Esophagus muscularis mucosa (tissue), 4 donors: ENCODE results near the gene DCHS1. TPM values are rescaled to one million over a fixed set of nuclear protein-coding genes. Genes with fewer than 3 reads are reported as not detected.

Source experiments
- DNase-seq: peaks from one replicate; pipeline ENCODE4 v3.0.0-alpha.2; 2017; ENCODE audit errors: extremely low spot score
- H3K27ac ChIP-seq, 4 donors: fragments of 200-600 bp; sonication (generic); replicated peaks in 1 of 4; 1 replicate in 3 of 4; 2 replicates in 1 of 4; pipeline ENCODE4 v1.5.1; 2016 to 2019; ENCODE audit warnings: mild to moderate bottlenecking in 1 of 4
- H3K27me3 ChIP-seq, 4 donors: fragments of 200-600 bp; sonication (generic); one replicate each; pipeline versions ENCODE4 v1.5.1 to v1.6.0; 2016 to 2019
- H3K36me3 ChIP-seq, 4 donors: fragments of 200-600 bp; sonication (generic); one replicate each; pipeline ENCODE4 v1.5.1; 2016 to 2019
- H3K4me1 ChIP-seq, 4 donors: fragments of 200-600 bp; sonication (generic); one replicate each; pipeline ENCODE4 v1.5.1; 2016 to 2019
- H3K4me3 ChIP-seq, 4 donors: fragments of 200-600 bp; sonication (generic); 1 replicate in 2 of 4; 2 replicates in 2 of 4; pipeline ENCODE4 v1.5.1; 2016 to 2019; ENCODE audit warnings: mild to moderate bottlenecking in 4 of 4, moderate library complexity in 1 of 4
- H3K9me3 ChIP-seq, 4 donors: fragments of 200-600 bp; sonication (generic); 1 replicate in 3 of 4; 2 replicates in 1 of 4; pipeline ENCODE4 v1.5.1; 2016 to 2019
- EP300 ChIP-seq: sonication (generic); formaldehyde crosslinking; IDR thresholded peaks from one replicate; pipeline ENCODE4 v1.6.1; 2017; ENCODE audit warnings: antibody characterized with exemption
- POLR2A ChIP-seq: fragments of 450-650 bp; IDR thresholded peaks from one replicate; pipeline ENCODE4 v1.6.1; 2017; ENCODE audit warnings: antibody characterized with exemption, moderate library complexity, mild to moderate bottlenecking, low read depth
- POLR2AphosphoS5 ChIP-seq, 2 donors: sonication (generic); formaldehyde crosslinking; IDR thresholded peaks; one replicate each; pipeline ENCODE4 v1.6.1; 2017; ENCODE audit warnings: antibody characterized with exemption in 2 of 2
- WGBS: methylation state at CpG from one replicate; pipeline ENCODE4 v1.1.5; 2018; 5-methylcytosine and 5-hydroxymethylcytosine counted together
- intact Hi-C: fragments of 100-400 bp; cut with DNase I; formaldehyde crosslinking; loops from one replicate; pipeline ENCODE4 v1.15.1; 2023
- total RNA-seq, 4 donors: library from RNA; depleted of rRNA; stranded (reverse); fragments of >200 nt; gene quantifications; one replicate each; pipeline versions ENCODE4 v1.1.0 to v1.2.1, GENCODE V29; 2016
- TF ChIP-seq, protein P1 (sequence below), 3 experiments: fragments of 200-600 bp in 2 of 3; fragments of 450-650 bp in 1 of 3; sonication (generic) in 2 of 3; IDR thresholded peaks; one replicate each; pipeline ENCODE4 v1.5.1; 2017 to 2019; ENCODE audit warnings: antibody characterized with exemption in 3 of 3, mild to moderate bottlenecking in 2 of 3, moderate library complexity in 1 of 3

Gene DCHS1
- total RNA-seq, 4 donors from 2014 or later, result 27.0 to 60.9 (median 34.0) TPM

DNA sequence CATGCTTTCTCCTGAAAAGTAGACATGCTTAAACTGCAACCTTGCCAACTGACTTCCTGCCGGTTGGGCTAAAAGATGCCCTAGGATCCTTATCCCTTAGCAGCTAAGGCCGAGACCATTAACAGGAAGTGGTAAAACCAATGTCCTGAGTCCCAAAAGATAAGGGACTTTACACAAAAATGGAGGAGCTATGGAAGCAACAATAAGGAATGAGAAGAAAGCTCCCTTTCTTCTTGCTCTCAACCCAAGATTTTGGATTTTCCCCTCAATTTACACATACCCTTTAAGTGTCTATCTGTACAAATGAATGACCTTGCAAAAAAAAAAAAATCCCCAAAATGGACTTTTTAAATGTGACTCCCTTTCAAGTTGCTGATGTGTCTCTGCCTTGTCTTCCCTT is 16.4 kb upstream of the DCHS1 start:
- DNase-seq, result no peak
- no peak overlapping the region for H3K27ac ChIP-seq
- intact Hi-C loops, result no loop called here
- no peaks in the 10 kb centered on the region for H3K27me3 ChIP-seq
- H3K36me3 ChIP-seq, result no peaks in the 10 kb centered on the region
- H3K9me3 ChIP-seq, result no peaks in the 10 kb centered on the region
- TF ChIP-seq POLR2AphosphoS5 (IDR thresholded peaks at IDR 0.05), result no peak
- TF ChIP-seq EP300, result no peak
- TF ChIP-seq, protein P1, sequence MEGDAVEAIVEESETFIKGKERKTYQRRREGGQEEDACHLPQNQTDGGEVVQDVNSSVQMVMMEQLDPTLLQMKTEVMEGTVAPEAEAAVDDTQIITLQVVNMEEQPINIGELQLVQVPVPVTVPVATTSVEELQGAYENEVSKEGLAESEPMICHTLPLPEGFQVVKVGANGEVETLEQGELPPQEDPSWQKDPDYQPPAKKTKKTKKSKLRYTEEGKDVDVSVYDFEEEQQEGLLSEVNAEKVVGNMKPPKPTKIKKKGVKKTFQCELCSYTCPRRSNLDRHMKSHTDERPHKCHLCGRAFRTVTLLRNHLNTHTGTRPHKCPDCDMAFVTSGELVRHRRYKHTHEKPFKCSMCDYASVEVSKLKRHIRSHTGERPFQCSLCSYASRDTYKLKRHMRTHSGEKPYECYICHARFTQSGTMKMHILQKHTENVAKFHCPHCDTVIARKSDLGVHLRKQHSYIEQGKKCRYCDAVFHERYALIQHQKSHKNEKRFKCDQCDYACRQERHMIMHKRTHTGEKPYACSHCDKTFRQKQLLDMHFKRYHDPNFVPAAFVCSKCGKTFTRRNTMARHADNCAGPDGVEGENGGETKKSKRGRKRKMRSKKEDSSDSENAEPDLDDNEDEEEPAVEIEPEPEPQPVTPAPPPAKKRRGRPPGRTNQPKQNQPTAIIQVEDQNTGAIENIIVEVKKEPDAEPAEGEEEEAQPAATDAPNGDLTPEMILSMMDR (IDR thresholded peaks at IDR 0.05), result no peak
- TF ChIP-seq POLR2A, result no peak
- WGBS, result 72% methylated on average over 2 of the region's 2 CpGs
- H3K4me1 ChIP-seq, result peaks cover 0 to 4% (median 0%) of the 10 kb centered on the region in 4 donors
- no peak overlapping the region for H3K4me3 ChIP-seq

GRCh38 chr11:6670202-6670830 is 14.7 kb upstream of the DCHS1 start:
- DNase-seq, result no peak
- Histone ChIP-seq H3K36me3 (no peaks in the 10 kb centered on the region), H3K9me3 (no peaks in the 10 kb centered on the region), H3K4me3 (no peak overlapping the region), H3K4me1 (peaks cover 0 to 4% (median 0%) of the 10 kb centered on the region in 4 donors), H3K27me3 (no peaks in the 10 kb centered on the region), H3K27ac (no peak overlapping the region)
- intact Hi-C loops, result no loop called here
- TF ChIP-seq EP300 (no peak), POLR2A (no peak), POLR2AphosphoS5 (IDR thresholded peaks at IDR 0.05) (no peak)
- TF ChIP-seq, protein P1 (IDR thresholded peaks at IDR 0.05), result no peak
- 83% methylated on average over 6 of the region's 6 CpGs for WGBS

GRCh38 chr11:6667733-6668374 is 12.2 kb upstream of the DCHS1 start:
- DNase-seq, result no peak
- H3K4me1 ChIP-seq, result peaks cover 0 to 10% (median 0%) of the 10 kb centered on the region in 4 donors
- TF ChIP-seq, protein P1 (IDR thresholded peaks at IDR 0.05), result peak; percentile 43 to 62 (median 44)
- TF ChIP-seq EP300 (no peak), POLR2AphosphoS5 (IDR thresholded peaks at IDR 0.05) (no peak), POLR2A (no peak)
- 76% methylated on average over 3 of the region's 3 CpGs for WGBS
- no peaks in the 10 kb centered on the region for H3K27me3 ChIP-seq
- H3K4me3 ChIP-seq, result no peak overlapping the region
- H3K9me3 ChIP-seq, result no peaks in the 10 kb centered on the region
- H3K36me3 ChIP-seq, result no peaks in the 10 kb centered on the region
- H3K27ac ChIP-seq, result no peak overlapping the region
- intact Hi-C loops, result no loop called here

- H3K9me3 ChIP-seq, result no peaks in the 10 kb centered on the region
- no peak for DNase-seq
- H3K27ac ChIP-seq, result no peak overlapping the region
- H3K4me1 ChIP-seq, result peaks cover 0 to 10% (median 0%) of the 10 kb centered on the region in 4 donors
- no peaks in the 10 kb centered on the region for H3K36me3 ChIP-seq
- 94% methylated on average over 4 of the region's 4 CpGs for WGBS
- no peak for TF ChIP-seq POLR2A
- H3K27me3 ChIP-seq, result no peaks in the 10 kb centered on the region
- no peak overlapping the region for H3K4me3 ChIP-seq
- intact Hi-C loops, result no loop called here
These were observed 10.9 kb upstream of the DCHS1 start for GRCh38 chr11:6666302-6667183.

GRCh38 chr11:6664551-6664950 is 8.9 kb upstream of the DCHS1 start:
- Histone ChIP-seq H3K27me3 (no peaks in the 10 kb centered on the region), H3K4me3 (no peak overlapping the region), H3K9me3 (no peaks in the 10 kb centered on the region), H3K4me1 (peaks cover 0 to 10% (median 0%) of the 10 kb centered on the region in 4 donors), H3K36me3 (no peaks in the 10 kb centered on the region), H3K27ac (no peak overlapping the region)
- TF ChIP-seq POLR2A (no peak), POLR2AphosphoS5 (IDR thresholded peaks at IDR 0.05) (no peak), EP300 (no peak)
- TF ChIP-seq, protein P1 (IDR thresholded peaks at IDR 0.05), result no peak
- 0% methylated on average over 1 of the region's 1 CpG for WGBS
- no peak for DNase-seq
- intact Hi-C loops, result no loop called here
